Stimulated activated CD8-positive, alpha-beta memory T cell treated with anti-CD3 and anti-CD28 coated beads, Interleukin-4, amount 100 ng/mL, for 48 hours (primary cell): ENCODE results near the gene RELT.

ENCODE experiments used
- DNase-seq: peaks from one replicate; pipeline ENCODE4 v3.0.0-alpha.2; 2020

RELT gene, protein sequence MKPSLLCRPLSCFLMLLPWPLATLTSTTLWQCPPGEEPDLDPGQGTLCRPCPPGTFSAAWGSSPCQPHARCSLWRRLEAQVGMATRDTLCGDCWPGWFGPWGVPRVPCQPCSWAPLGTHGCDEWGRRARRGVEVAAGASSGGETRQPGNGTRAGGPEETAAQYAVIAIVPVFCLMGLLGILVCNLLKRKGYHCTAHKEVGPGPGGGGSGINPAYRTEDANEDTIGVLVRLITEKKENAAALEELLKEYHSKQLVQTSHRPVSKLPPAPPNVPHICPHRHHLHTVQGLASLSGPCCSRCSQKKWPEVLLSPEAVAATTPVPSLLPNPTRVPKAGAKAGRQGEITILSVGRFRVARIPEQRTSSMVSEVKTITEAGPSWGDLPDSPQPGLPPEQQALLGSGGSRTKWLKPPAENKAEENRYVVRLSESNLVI

GRCh38 chr11:73376160-73376802 is at the start of gene RELT:
TSS of gene RELT (plus strand) at chr11:73376399. CDS start at chr11:73389137, 12,738 bp downstream.
- peak; percentile 98 for DNase-seq

GRCh38 chr11:73326929-73327811 is 49.0 kb upstream of the RELT start:
- DNase-seq: no peak

DNA sequence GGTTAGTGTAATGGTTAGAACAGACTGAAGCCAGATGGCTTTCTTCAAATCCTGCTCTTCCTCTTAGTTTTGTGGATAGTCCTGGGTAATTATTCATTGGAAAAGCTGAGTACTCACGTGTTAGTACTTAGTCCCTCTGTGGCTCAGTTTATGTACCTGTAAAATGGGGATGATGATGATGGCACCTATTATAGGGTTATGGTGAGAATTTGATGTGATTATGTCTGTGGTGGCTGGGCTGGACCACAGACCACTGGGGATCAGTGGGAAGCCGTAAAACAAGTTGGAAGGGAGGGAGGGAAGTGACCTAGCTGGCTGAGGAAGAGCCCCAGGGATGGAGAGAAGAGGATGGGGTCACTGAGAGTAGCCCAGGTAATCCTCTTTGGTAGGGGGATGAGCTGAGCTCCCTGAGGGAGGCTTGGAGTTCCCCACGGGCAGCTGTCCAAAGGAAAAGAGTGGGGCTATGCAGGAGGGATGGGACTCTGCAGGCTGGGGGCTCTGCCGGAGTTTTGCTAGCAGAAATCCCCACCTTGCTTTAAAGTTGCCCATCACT is 48.3 kb upstream of the RELT start:
- no peak for DNase-seq

GRCh38 chr11:73330569-73331093 is 45.6 kb upstream of the RELT start:
- no peak for DNase-seq

DNA sequence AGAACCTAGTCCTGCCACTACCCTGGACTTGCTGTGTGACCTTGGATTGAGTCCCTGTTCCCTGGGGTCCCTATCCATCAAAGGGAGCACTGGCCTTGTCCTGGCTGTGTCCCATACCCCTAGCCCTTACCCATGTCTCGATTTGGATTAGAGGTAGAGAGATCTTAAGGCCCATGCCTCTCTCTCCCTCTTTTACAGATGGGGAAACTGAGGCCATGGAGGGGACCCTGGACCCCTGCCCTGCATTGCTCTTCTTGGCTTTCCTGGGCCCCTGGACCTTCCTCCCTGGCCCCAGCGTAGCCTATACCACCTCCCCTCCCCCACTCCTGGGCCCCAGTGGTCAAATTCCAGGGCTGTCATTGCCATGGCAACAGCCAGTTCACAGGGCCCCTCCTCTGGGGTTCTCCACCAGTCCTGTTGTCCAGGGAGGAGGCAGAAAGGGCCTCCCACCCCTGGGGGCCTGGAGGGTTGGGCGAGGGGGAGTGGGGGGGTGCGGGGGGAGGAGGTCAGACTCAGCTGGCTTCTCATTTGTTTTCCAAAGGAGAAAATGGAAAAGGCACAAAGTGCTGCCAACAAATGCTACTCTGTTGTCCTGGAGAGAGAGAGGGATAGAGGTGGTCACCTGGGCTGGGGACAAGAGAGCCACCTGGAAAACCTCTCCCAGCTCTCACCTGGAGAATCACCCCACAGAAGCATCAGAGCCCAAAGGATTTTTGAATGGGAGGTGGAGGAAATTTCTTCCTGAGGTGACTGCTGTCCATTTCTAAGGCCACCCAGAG is 44.9 kb upstream of the RELT start:
- no peak for DNase-seq

DNA sequence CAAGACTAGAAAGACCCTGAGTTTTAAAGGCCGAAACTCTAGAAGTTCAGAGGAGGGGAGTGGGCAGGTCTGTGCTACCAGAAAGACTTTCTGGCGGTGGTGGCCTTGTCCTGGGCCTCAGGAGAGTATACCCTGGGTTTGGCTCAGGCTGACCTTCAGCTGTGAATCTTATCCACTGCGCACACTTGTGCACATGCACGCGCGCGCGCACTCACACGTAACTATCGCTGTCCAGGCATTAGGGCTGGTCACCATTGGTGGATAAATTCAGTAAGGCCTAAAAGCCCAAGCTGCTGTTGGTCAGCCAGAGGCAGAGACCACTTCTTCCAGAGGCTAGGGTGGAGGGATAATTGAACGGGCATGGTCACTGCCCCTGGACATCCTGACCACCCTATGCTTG is 43.0 kb upstream of the RELT start:
- DNase-seq: no peak

DNA sequence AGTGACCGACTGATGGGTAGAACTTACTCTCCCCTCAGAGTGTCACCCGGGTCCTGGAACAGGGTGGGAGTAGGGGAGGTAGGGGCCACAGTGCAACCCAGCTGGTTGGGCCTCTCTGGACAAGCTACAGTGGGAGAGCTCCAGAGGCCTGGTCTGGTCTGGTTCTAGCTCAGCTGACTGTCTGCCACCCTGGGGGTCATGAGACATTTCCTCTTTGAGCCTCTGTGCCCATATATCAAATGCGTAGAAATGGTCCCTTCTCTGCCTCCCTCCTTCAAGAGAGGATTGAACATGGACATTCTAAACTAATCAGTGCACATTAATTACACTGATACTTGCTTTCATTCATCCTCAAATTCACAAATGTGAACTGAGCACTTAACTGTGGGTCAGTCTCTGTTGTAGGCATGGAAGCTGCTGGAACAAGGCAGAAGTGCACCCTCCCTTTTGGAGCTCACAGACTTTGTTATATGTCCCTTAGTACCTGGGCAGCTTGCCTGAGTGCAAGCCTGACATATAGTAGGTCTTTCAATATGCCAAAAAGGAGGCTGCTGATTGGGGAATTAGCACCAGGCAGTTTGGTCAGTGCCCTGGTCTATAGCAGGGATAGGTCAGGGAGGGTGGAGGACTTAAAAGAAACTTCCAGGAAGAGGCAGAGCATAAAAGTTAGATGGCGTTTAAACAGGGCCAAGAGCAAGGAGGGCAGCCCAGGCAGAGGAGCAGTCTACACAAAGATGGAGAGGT is 42.4 kb upstream of the RELT start:
- no peak for DNase-seq

- no peak for DNase-seq
Observed at GRCh38 chr11:73334384-73335203, 41.6 kb upstream of the RELT start.

DNA sequence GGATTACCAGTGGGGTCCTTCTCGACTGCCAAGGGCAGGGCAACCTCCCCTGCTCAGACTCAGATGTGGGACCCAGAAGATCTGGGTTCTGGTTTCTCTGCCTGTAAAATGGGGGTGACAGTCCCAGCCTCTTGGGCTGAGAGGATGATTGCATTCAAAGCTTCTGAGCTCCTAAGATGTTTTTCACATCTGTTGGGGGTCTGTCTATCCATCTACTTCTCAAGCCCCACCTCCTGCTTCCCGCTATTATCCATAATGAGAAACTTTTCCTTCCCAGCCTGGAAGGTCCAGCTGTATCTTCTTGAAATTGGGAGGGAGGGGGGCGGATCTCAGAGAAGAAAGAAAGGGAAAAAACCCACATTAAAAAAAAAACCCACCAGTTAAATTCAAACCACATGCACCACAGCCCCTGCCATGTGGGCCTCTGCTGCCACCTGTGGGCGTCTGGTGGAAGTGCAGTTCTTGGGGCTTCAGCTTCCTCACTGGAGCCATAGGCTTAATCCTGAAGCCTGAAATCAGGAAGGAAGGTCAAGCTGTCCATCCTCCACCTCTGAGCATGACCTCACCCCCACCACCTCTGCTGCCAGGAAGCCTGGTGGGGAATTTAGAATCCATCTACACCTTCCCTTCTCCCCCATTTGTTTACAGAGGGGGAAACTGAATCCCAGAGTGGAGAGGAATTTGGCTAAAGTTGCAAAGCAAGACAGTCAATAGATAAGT is 40.8 kb upstream of the RELT start:
- peak; percentile 92 for DNase-seq

DNA sequence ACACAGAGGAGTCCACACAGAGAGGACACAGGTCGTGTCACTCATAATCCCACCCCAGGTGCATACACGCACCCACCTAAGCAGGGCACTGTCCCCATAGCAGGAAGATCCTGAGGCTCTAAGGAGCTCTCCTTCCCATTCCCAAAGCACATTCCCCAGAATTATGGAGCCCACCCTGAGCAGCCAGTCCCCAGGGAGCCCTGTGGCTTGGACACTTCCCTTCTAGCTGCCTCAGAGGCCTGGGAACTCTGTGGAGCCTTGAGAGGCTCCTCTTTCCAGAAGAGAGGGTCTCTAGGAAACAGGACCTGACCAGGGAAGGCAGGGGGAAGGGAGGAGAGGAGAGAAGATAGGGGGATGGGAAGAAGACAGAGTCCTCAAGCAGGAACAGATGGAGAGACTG is 38.4 kb upstream of the RELT start:
- DNase-seq: no peak

DNA sequence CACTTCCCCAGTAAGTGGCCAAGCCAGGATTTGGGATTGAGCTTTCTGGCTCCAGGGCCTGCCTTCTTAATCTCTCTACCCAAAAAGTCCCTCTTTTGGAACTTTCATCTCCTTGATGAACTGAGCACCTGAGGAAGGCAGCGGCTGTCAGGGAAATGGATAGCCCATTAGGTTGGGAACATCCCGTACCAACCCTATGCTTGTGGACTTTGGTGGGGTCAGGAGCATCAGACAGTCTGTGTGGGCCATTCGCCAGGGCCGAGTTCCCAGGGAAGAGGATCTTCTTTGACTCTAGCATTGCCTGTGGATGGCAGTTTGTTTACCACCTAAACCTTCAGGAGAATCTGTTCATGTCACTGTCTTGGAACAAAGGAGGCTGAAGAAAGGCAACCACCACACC is 37.9 kb upstream of the RELT start:
- DNase-seq: no peak

- no peak for DNase-seq
Observed at GRCh38 chr11:73340164-73340563, 36.0 kb upstream of the RELT start.

DNA sequence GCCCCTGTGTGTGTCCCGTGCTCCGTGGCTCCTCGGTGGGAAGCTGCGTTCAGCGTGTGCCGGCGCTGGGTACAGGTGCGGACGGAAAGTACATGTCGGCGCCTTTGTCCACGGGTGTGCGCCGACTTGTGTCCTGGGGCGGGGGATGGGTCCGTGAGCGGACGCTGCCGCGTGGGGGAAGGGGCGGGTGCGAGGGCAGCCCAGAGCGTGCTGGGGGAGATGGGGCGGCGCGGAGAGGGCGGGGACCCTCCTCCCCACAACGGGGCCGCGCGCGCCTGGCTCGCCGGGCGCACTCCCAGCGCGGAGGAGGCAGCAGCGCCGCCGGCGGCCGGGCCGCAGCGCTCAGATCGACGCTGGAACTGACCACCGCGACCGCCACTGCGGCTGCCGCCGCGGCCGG is 33.6 kb upstream of the RELT start:
- no peak for DNase-seq

GRCh38 chr11:73343076-73343873 is 32.9 kb upstream of the RELT start:
- DNase-seq: no peak

- no peak for DNase-seq
Observed at GRCh38 chr11:73344191-73344607, 32.0 kb upstream of the RELT start.

- no peak for DNase-seq
Observed at GRCh38 chr11:73345481-73346160, 30.6 kb upstream of the RELT start.

GRCh38 chr11:73346186-73346935 is 29.8 kb upstream of the RELT start:
- no peak for DNase-seq
